T1000 (cell line): ENCODE results near the gene MINDY3.
"Not testable (repeated sequence)": the region's sequence is repeated elsewhere in the genome, so short reads cannot be mapped to it uniquely, and the experiment has no call there.

ENCODE experiments used
- DNase-seq: peaks from one replicate; lab custom pipeline; 2025; ENCODE audit warnings: mixed read lengths; lab: John Stamatoyannopoulos, UW

The MINDY3 gene

GRCh38 chr10:15780353-15781135, 79.8 kb downstream of the MINDY3 start:
- DNase-seq, result no peak

DNA sequence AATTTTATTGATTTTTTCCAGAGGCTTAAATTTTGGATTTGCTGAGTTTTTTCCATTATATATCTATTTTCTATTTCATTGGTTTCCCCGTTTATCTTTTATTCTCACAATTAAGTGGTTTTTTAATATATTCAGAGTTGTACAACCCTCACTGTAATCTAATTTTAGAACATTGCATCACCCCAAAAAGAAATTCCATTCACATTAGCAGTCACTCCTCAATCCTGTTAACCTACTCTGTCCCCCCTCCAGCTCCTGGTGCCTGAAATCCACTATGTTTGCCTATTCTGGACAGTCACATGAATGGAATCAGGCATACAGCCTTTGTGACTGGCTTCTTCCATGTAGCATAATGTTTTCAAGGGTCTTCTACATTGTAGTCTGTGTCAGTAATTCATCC, 84.8 kb downstream of the MINDY3 start:
- no peak for DNase-seq

GRCh38 chr10:15774534-15774933, 85.8 kb downstream of the MINDY3 start:
- not testable (repeated sequence) for DNase-seq

GRCh38 chr10:15764892-15765454, 95.3 kb downstream of the MINDY3 start:
- no peak for DNase-seq

- DNase-seq, result no peak
Observed at GRCh38 chr10:15763006-15763405, 97.3 kb downstream of the MINDY3 start.

GRCh38 chr10:15762239-15762638, 98.1 kb downstream of the MINDY3 start:
- DNase-seq, result not testable (repeated sequence)

DNA sequence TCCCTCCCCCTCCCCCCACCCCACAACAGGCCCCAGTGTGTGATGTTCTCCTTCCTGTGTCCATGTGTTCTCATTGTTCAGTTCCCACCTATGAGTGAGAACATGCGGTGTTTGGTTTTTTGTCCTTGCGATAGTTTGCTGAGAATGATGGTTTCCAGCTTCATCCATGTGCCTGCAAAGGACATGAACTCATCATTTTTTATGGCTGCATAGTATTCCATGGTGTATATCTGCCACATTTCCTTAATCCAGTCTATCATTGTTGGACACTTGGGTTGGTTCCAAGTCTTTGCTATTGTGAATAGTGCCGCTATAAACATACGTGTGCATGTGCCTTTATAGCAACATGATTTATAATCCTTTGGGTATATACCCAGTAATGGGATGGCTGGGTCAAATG, 99.1 kb downstream of the MINDY3 start:
- not testable (repeated sequence) for DNase-seq

GRCh38 chr10:15760681-15761080, 99.6 kb downstream of the MINDY3 start:
- no peak for DNase-seq

GRCh38 chr10:15759265-15759664, 101.0 kb downstream of the MINDY3 start:
- no peak for DNase-seq

DNA sequence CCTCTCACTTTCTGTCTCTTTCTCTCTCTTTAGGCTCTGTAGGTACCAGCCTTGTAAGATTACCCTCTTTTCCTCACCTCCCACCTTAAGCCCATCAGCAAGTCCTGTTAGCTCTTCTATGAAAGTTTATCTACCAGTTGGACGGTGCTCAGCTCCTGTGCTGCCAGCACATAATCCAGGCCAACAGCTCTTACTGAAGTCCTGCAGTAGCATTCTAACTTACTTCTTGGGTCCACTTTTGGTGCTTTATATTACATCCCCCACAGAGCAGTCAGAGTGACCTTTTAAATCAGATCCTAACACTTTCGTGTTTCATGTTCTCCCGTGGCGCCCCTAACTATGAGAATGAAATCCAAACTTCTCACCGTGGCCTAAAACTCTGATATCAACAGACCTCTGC, 101.7 kb downstream of the MINDY3 start:
- DNase-seq, result no peak

DNA sequence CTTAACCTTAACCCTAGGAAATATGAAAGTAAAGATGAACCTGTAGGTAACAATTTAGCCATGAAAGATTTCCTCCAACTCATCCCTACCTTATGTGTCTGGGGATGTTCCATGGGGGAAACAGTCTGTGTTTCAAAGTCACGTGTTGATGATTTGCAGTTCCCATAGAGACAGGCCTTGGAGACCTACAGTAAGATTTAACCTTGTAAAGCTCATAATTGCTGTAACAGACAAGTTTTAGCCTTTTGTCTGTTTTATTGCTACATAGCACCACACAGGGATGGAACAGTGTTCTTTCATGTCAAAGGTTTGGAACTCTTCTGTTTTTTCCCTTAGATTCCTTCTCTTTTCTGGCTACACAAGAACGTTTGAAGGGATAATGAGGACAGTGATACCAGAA, 105.4 kb downstream of the MINDY3 start:
- no peak for DNase-seq

GRCh38 chr10:15751046-15751445, 109.3 kb downstream of the MINDY3 start:
- DNase-seq, result no peak

- no peak for DNase-seq
Observed at GRCh38 chr10:15748126-15748525, 112.2 kb downstream of the MINDY3 start.

DNA sequence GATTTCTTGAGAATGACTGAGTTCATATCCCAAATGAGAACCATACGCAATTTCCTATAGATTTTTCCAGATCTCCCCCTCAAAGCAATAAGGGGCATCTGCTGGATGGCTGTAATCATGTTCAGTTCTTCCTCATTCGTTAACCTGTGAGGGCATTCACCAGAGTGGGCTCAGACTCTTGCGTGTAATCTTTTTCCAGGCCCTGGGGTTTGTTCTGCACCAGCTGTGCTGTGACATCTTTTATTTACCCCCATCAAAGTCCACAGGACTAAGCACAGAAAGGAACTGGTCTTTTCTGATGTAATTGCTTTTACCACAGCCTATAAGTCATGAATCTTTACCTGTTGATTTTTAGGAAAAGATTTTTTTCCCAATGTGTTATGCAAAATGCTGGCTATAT, 112.7 kb downstream of the MINDY3 start:
- DNase-seq, result no peak

DNA sequence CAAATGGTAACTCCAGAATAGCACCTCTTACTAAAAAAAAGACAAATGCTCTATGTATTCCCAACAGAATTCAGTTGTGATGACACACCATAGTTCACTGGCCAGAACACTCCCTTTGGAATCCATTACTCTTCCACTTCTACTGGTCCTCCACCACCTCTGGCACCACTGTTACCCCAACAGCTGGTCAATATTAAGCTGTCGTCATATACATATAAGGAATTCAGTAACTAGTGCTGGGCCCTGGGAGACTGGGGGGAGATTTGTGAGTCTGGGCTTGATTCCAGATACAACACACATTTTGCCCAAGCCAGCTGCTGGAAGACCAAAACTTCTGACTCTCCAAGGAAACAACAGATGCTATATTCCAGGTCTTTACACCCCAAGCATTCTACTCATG, 114.6 kb downstream of the MINDY3 start:
- DNase-seq, result no peak

- DNase-seq, result no peak
Observed at GRCh38 chr10:15744217-15744865, 116.0 kb downstream of the MINDY3 start.

DNA sequence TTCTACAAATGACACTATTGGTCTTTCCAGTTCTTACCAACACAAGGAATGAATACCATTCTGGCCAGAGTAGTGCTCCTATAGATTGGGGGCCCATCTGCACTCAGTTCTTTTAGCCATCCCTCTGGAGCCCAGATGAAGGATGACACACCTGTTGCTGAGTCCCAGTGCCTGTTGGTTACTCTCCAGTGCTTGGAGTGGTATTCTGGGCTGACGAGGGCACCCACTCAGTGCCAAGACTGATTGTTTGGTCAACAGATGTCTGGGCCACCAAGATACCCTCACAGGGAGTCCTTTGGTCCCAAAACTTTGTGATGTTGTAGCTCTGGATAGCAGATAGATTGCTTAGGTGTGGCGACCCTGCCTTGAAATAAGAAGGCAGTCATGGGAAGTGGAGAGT, 116.9 kb downstream of the MINDY3 start:
- no peak for DNase-seq

DNA sequence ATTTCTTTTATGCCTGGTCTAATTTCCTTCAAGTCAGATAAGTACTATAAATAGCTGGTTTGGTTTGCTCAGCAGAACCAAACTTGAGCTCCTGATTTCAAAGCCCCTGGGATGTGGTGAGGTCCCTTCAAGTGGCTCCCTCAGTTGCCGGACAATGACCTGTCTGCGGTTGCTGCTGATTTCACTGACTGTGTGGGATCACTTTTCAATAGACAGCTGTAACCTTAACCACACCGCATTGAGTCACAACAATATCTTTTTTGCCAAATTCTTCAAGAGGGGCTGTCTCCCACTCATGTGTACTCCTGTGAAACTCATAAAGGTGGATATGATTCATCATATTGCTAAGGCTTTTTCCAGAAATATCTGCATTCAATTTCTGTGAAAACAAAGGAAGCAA, 117.5 kb downstream of the MINDY3 start:
- DNase-seq, result no peak

GRCh38 chr10:15742102-15742501, 118.2 kb downstream of the MINDY3 start:
- DNase-seq, result no peak

- DNase-seq, result no peak
Observed at GRCh38 chr10:15741581-15741980, 118.7 kb downstream of the MINDY3 start.

DNA sequence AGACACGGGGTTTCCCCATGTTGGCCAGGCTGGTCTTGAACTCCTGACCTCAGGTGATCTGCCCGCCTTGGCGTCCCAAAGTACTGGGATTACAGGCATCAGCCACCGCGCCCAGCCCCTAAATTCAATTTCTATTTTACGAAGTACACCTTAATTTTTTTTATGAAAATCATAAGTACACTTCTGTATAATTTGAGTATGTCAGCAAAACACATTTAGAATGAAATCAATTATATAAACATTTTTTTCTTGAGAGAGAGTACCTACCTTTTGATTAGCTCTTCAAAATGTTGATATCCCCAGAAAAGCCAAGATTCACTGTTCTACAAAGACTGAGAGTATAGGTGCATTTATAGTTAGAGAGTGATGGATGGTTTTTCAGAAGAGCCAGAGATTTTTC, 120.0 kb downstream of the MINDY3 start:
- no peak for DNase-seq

- no peak for DNase-seq
Observed at GRCh38 chr10:15739254-15739970, 120.9 kb downstream of the MINDY3 start.
